HL-60 (cell line): ENCODE results near the gene SHH.

Experiments
- CTCF ChIP-seq: IDR thresholded peaks from one replicate; pipeline ENCODE4 v1.5.1; 2011; ENCODE audit warnings: low read length, control low read depth, inconsistent platforms; ENCODE audit not compliant: insufficient read depth
- POLR2AphosphoS5 ChIP-seq: IDR thresholded peaks from 2 replicates; pipeline ENCODE4 v1.6.1; 2012; ENCODE audit warnings: low read depth

GRCh38 chr7:155820246-155820645, 8.0 kb upstream of the SHH start:
- TF ChIP-seq CTCF (no peak), POLR2AphosphoS5 (no peak)
